ENCODE data around the gene GDPD3. TPM values are rescaled to one million over a fixed set of nuclear protein-coding genes. Genes with fewer than 3 reads are reported as not detected.
A peak's percentile ranks its signal among the peaks of the same experiment; 100 is the strongest.

Gene GDPD3
- total and polyA plus RNA-seq, 2 of the 13 experiments (the other 11 are each of a cell fraction or from before 2014, with no cell fraction given), result 18.7 to 20.6 TPM

DNA sequence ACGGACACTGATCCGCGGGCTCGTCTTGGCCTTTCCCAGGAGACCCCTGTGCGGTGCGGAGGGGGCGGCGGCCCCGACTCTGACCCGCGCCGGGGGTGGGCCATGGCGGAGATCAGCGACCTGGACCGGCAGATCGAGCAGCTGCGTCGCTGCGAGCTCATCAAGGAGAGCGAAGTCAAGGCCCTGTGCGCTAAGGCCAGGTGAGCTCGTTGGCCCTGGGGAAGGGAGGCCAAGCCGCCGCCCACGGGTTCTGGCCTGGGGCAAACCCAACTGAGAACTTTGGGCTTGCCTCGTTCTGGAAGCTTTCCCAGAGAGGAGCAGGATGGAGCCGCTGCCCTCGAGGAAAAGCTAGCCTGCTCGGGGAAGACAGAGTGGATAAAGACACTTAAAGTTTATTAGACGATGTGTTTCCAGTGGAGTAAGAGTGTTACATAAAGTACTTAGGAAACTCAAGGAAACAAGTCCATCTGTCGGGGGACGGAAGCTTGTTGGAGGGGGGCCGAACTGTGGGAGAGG is 37.0 kb downstream of the GDPD3 start (continued):
- TF ChIP-seq ZNF501 (CRISPR knock-in tag; IDR thresholded peaks at IDR 0.05) (no peak), RNF2 (conservative IDR thresholded peaks at IDR 0.05; ENCODE audit: low read depth) (no peak), ISX (CRISPR knock-in tag; conservative IDR thresholded peaks at IDR 0.05) (0 out of 2 replicates have a peak, but pooled peaks have one; percentile 18), ARHGAP35 (CRISPR knock-in tag; IDR thresholded peaks at IDR 0.05; ENCODE audit: borderline replicate concordance) (0 out of 2 replicates have a peak, but pooled peaks have one; percentile 10), ZFAT (CRISPR knock-in tag; conservative IDR thresholded peaks at IDR 0.05) (0 out of 2 replicates have a peak, but pooled peaks have one; percentile 11), RCOR2 (CRISPR knock-in tag; IDR thresholded peaks at IDR 0.05) (no peak), PAX8 (CRISPR knock-in tag; IDR thresholded peaks at IDR 0.05; ENCODE audit: borderline replicate concordance) (no peak), ZNF607 (CRISPR knock-in tag; IDR thresholded peaks at IDR 0.05; ENCODE audit: borderline replicate concordance) (peak; percentile 81; the same call in 1 of the 2 replicates), BCL6 (CRISPR knock-in tag; IDR thresholded peaks at IDR 0.05) (no peak), GTF3A (CRISPR knock-in tag; conservative IDR thresholded peaks at IDR 0.05) (0 out of 2 replicates have a peak, but pooled peaks have one; percentile 72), ZNF773 (CRISPR knock-in tag; IDR thresholded peaks at IDR 0.05; ENCODE audit: borderline replicate concordance) (0 out of 2 replicates have a peak, but pooled peaks have one; percentile 11), PHF8 (CRISPR knock-in tag; IDR thresholded peaks at IDR 0.05) (peak; percentile 17; the same call in 1 of the 2 replicates), FIP1L1 (IDR thresholded peaks at IDR 0.05; ENCODE audit: borderline replicate concordance, insufficient read depth, low read depth, low read length) (no peak), ZNF124 (CRISPR knock-in tag; IDR thresholded peaks at IDR 0.05) (no peak), YEATS2 (CRISPR knock-in tag; IDR thresholded peaks at IDR 0.05; ENCODE audit: borderline replicate concordance) (no peak; the same call in 1 of the 2 replicates), ZNF24 (IDR thresholded peaks at IDR 0.05) (no peak), CREM (IDR thresholded peaks at IDR 0.05) (no peak), CREM (CRISPR knock-in tag; IDR thresholded peaks at IDR 0.05) (peak; percentile 20; the same call in 1 of the 2 replicates), SAFB2 (CRISPR knock-in tag; IDR thresholded peaks at IDR 0.05; ENCODE audit: borderline replicate concordance, low read depth) (peak; percentile 7; the same call in 1 of the 2 replicates), ZNF44 (CRISPR knock-in tag; IDR thresholded peaks at IDR 0.05) (no peak), MBNL3 (CRISPR knock-in tag; conservative IDR thresholded peaks at IDR 0.05) (no peak), ZNF670 (CRISPR knock-in tag; IDR thresholded peaks at IDR 0.05; ENCODE audit: borderline replicate concordance) (no peak)
- TF ChIP-seq, protein P1, sequence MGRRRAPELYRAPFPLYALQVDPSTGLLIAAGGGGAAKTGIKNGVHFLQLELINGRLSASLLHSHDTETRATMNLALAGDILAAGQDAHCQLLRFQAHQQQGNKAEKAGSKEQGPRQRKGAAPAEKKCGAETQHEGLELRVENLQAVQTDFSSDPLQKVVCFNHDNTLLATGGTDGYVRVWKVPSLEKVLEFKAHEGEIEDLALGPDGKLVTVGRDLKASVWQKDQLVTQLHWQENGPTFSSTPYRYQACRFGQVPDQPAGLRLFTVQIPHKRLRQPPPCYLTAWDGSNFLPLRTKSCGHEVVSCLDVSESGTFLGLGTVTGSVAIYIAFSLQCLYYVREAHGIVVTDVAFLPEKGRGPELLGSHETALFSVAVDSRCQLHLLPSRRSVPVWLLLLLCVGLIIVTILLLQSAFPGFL (CRISPR knock-in tag; IDR thresholded peaks at IDR 0.05), result no peak
- TF ChIP-seq, protein P2, sequence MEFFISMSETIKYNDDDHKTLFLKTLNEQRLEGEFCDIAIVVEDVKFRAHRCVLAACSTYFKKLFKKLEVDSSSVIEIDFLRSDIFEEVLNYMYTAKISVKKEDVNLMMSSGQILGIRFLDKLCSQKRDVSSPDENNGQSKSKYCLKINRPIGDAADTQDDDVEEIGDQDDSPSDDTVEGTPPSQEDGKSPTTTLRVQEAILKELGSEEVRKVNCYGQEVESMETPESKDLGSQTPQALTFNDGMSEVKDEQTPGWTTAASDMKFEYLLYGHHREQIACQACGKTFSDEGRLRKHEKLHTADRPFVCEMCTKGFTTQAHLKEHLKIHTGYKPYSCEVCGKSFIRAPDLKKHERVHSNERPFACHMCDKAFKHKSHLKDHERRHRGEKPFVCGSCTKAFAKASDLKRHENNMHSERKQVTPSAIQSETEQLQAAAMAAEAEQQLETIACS (CRISPR knock-in tag; IDR thresholded peaks at IDR 0.05), result peak; percentile 8; the same call in 1 of the 2 replicates
- TF ChIP-seq, protein P3, sequence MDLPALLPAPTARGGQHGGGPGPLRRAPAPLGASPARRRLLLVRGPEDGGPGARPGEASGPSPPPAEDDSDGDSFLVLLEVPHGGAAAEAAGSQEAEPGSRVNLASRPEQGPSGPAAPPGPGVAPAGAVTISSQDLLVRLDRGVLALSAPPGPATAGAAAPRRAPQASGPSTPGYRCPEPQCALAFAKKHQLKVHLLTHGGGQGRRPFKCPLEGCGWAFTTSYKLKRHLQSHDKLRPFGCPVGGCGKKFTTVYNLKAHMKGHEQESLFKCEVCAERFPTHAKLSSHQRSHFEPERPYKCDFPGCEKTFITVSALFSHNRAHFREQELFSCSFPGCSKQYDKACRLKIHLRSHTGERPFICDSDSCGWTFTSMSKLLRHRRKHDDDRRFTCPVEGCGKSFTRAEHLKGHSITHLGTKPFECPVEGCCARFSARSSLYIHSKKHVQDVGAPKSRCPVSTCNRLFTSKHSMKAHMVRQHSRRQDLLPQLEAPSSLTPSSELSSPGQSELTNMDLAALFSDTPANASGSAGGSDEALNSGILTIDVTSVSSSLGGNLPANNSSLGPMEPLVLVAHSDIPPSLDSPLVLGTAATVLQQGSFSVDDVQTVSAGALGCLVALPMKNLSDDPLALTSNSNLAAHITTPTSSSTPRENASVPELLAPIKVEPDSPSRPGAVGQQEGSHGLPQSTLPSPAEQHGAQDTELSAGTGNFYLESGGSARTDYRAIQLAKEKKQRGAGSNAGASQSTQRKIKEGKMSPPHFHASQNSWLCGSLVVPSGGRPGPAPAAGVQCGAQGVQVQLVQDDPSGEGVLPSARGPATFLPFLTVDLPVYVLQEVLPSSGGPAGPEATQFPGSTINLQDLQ (CRISPR knock-in tag; IDR thresholded peaks at IDR 0.05), result no peak
- TF ChIP-seq, protein P4, sequence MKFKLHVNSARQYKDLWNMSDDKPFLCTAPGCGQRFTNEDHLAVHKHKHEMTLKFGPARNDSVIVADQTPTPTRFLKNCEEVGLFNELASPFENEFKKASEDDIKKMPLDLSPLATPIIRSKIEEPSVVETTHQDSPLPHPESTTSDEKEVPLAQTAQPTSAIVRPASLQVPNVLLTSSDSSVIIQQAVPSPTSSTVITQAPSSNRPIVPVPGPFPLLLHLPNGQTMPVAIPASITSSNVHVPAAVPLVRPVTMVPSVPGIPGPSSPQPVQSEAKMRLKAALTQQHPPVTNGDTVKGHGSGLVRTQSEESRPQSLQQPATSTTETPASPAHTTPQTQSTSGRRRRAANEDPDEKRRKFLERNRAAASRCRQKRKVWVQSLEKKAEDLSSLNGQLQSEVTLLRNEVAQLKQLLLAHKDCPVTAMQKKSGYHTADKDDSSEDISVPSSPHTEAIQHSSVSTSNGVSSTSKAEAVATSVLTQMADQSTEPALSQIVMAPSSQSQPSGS (CRISPR knock-in tag; IDR thresholded peaks at IDR 0.05), result no peak

Measured in HepG2 (cell line).